Activated naive CD8-positive, alpha-beta T cell treated with anti-CD3 and anti-CD28 coated beads for 36 hours (primary cell): ENCODE measurements around the gene CEP295NL. TPM values are rescaled to one million over a fixed set of nuclear protein-coding genes. Genes with fewer than 3 reads are reported as not detected.
"Not testable (repeated sequence)": the region's sequence is repeated elsewhere in the genome, so short reads cannot be mapped to it uniquely, and the experiment has no call there.

Source experiments
- DNase-seq: peaks from one replicate; pipeline ENCODE4 v3.0.0; 2021
- H3K27ac Mint-ChIP-seq: one replicate; pipeline ENCODE4 v1.8.0; 2022; ENCODE audit warnings: mild to moderate bottlenecking, moderate library complexity, mixed read lengths
- H3K27me3 Mint-ChIP-seq: one replicate; pipeline ENCODE4 v1.8.0; 2022; ENCODE audit warnings: mild to moderate bottlenecking, mixed read lengths
- H3K36me3 Mint-ChIP-seq: one replicate; pipeline ENCODE4 v1.8.0; 2021; ENCODE audit warnings: mild to moderate bottlenecking, mixed read lengths
- H3K4me1 Mint-ChIP-seq: one replicate; pipeline ENCODE4 v1.8.0; 2021; ENCODE audit warnings: mixed read lengths
- H3K4me3 Mint-ChIP-seq: one replicate; pipeline ENCODE4 v1.8.0; 2022; ENCODE audit warnings: mild to moderate bottlenecking, moderate library complexity, mixed read lengths
- H3K9me3 Mint-ChIP-seq: one replicate; pipeline ENCODE4 v1.8.0; 2022; ENCODE audit warnings: mixed read lengths
- total RNA-seq, 2 experiments: library from RNA; stranded (reverse); gene quantifications; one replicate each; pipeline ENCODE4 v1.2.3, GENCODE V29; 2021

Gene CEP295NL
- total RNA-seq, 2 experiments from 2014 or later, result 0.19 TPM; not detected in 1

GRCh38 chr17:78876094-78876597 is 26.9 kb downstream of the CEP295NL start:
- DNase-seq, result no peak
- H3K27me3 Mint-ChIP-seq, result peaks cover 3% of the 10 kb centered on the region
- H3K27ac Mint-ChIP-seq, result no peak overlapping the region
- peaks cover 16% of the 10 kb centered on the region for H3K4me1 Mint-ChIP-seq
- H3K36me3 Mint-ChIP-seq, result no peaks in the 10 kb centered on the region
- H3K4me3 Mint-ChIP-seq, result no peak overlapping the region
- no peaks in the 10 kb centered on the region for H3K9me3 Mint-ChIP-seq

- peaks cover 16% of the 10 kb centered on the region for H3K4me1 Mint-ChIP-seq
- H3K9me3 Mint-ChIP-seq, result no peaks in the 10 kb centered on the region
- H3K4me3 Mint-ChIP-seq, result no peak overlapping the region
- no peak overlapping the region for H3K27ac Mint-ChIP-seq
- H3K27me3 Mint-ChIP-seq, result peaks cover 3% of the 10 kb centered on the region
- no peak for DNase-seq
- no peaks in the 10 kb centered on the region for H3K36me3 Mint-ChIP-seq
These were observed 27.5 kb downstream of the CEP295NL start for GRCh38 chr17:78875363-78876093.

- Mint-ChIP-seq H3K27ac (no peak overlapping the region), H3K4me1 (peaks cover 2% of the 10 kb centered on the region), H3K36me3 (no peaks in the 10 kb centered on the region), H3K9me3 (no peaks in the 10 kb centered on the region), H3K27me3 (peaks cover 3% of the 10 kb centered on the region), H3K4me3 (no peak overlapping the region)
- DNase-seq, result no peak
These were observed 29.3 kb downstream of the CEP295NL start for GRCh38 chr17:78873519-78874340.

- Mint-ChIP-seq H3K27ac (no peak overlapping the region), H3K9me3 (no peaks in the 10 kb centered on the region), H3K4me1 (peaks cover 2% of the 10 kb centered on the region), H3K4me3 (no peak overlapping the region), H3K36me3 (no peaks in the 10 kb centered on the region), H3K27me3 (peaks cover 3% of the 10 kb centered on the region)
- DNase-seq, result no peak
These were observed 30.5 kb downstream of the CEP295NL start for GRCh38 chr17:78872486-78872885.

GRCh38 chr17:78870621-78871020 is 32.4 kb downstream of the CEP295NL start:
- Mint-ChIP-seq H3K27ac (no peak overlapping the region), H3K36me3 (no peaks in the 10 kb centered on the region), H3K4me1 (peaks cover 3% of the 10 kb centered on the region), H3K4me3 (no peak overlapping the region), H3K27me3 (no peaks in the 10 kb centered on the region), H3K9me3 (no peaks in the 10 kb centered on the region)
- DNase-seq, result no peak

- H3K27me3 Mint-ChIP-seq, result no peaks in the 10 kb centered on the region
- no peak overlapping the region for H3K27ac Mint-ChIP-seq
- H3K4me1 Mint-ChIP-seq, result peaks cover 3% of the 10 kb centered on the region
- no peaks in the 10 kb centered on the region for H3K9me3 Mint-ChIP-seq
- DNase-seq, result no peak
- no peak overlapping the region for H3K4me3 Mint-ChIP-seq
- no peaks in the 10 kb centered on the region for H3K36me3 Mint-ChIP-seq
These were observed 34.6 kb downstream of the CEP295NL start for GRCh38 chr17:78868391-78868790.

GRCh38 chr17:78867046-78867445 is 36.0 kb downstream of the CEP295NL start:
- not testable (repeated sequence) for H3K27me3 Mint-ChIP-seq, H3K4me3 Mint-ChIP-seq, H3K36me3 Mint-ChIP-seq, H3K9me3 Mint-ChIP-seq, H3K4me1 Mint-ChIP-seq, H3K27ac Mint-ChIP-seq, DNase-seq

GRCh38 chr17:78865682-78866390 is 37.2 kb downstream of the CEP295NL start:
- no peak overlapping the region for H3K4me3 Mint-ChIP-seq
- DNase-seq, result peak; percentile 63
- H3K4me1 Mint-ChIP-seq, result peaks cover 3% of the 10 kb centered on the region
- H3K27ac Mint-ChIP-seq, result no peak overlapping the region
- no peaks in the 10 kb centered on the region for H3K27me3 Mint-ChIP-seq
- no peaks in the 10 kb centered on the region for H3K36me3 Mint-ChIP-seq
- H3K9me3 Mint-ChIP-seq, result no peaks in the 10 kb centered on the region

- Mint-ChIP-seq H3K9me3 (no peaks in the 10 kb centered on the region), H3K27me3 (no peaks in the 10 kb centered on the region), H3K27ac (no peak overlapping the region), H3K36me3 (no peaks in the 10 kb centered on the region), H3K4me1 (peaks cover 3% of the 10 kb centered on the region), H3K4me3 (no peak overlapping the region)
- no peak for DNase-seq
These were observed 38.9 kb downstream of the CEP295NL start for GRCh38 chr17:78864117-78864516.

- peaks cover 3% of the 10 kb centered on the region for H3K4me1 Mint-ChIP-seq
- no peaks in the 10 kb centered on the region for H3K9me3 Mint-ChIP-seq
- no peak overlapping the region for H3K4me3 Mint-ChIP-seq
- no peak for DNase-seq
- H3K27ac Mint-ChIP-seq, result no peak overlapping the region
- H3K36me3 Mint-ChIP-seq, result no peaks in the 10 kb centered on the region
- no peaks in the 10 kb centered on the region for H3K27me3 Mint-ChIP-seq
These were observed 40.7 kb downstream of the CEP295NL start for GRCh38 chr17:78862073-78863023.

- Mint-ChIP-seq H3K27me3 (no peaks in the 10 kb centered on the region), H3K36me3 (no peaks in the 10 kb centered on the region), H3K4me3 (no peak overlapping the region), H3K9me3 (no peaks in the 10 kb centered on the region), H3K4me1 (peaks cover 3% of the 10 kb centered on the region), H3K27ac (no peak overlapping the region)
- no peak for DNase-seq
These were observed 41.8 kb downstream of the CEP295NL start for GRCh38 chr17:78861229-78861628.

GRCh38 chr17:78859051-78859450 is 44.0 kb downstream of the CEP295NL start:
- Mint-ChIP-seq H3K4me1 (no peaks in the 10 kb centered on the region), H3K4me3 (no peak overlapping the region)

GRCh38 chr17:78857266-78857665 is 45.7 kb downstream of the CEP295NL start:
- Mint-ChIP-seq H3K27me3 (no peaks in the 10 kb centered on the region), H3K9me3 (no peaks in the 10 kb centered on the region), H3K27ac (no peak overlapping the region), H3K4me1 (no peaks in the 10 kb centered on the region), H3K4me3 (no peak overlapping the region), H3K36me3 (no peaks in the 10 kb centered on the region)
- DNase-seq, result no peak

More at GRCh38 chr17:78859051-78859450, 44.0 kb downstream of the CEP295NL start:
- no peak overlapping the region for H3K27ac Mint-ChIP-seq
- H3K9me3 Mint-ChIP-seq, result no peaks in the 10 kb centered on the region
- no peaks in the 10 kb centered on the region for H3K36me3 Mint-ChIP-seq
- DNase-seq, result no peak
- no peaks in the 10 kb centered on the region for H3K27me3 Mint-ChIP-seq

- Mint-ChIP-seq H3K9me3 (no peaks in the 10 kb centered on the region), H3K4me3 (no peak overlapping the region), H3K27me3 (no peaks in the 10 kb centered on the region), H3K36me3 (no peaks in the 10 kb centered on the region), H3K27ac (no peak overlapping the region), H3K4me1 (no peaks in the 10 kb centered on the region)
- no peak for DNase-seq
These were observed 47.3 kb downstream of the CEP295NL start for GRCh38 chr17:78855561-78856165.
